Naive thymus-derived CD4-positive, alpha-beta T cell (primary cell): ENCODE measurements around the gene TMEM178B. TPM values are rescaled to one million over a fixed set of nuclear protein-coding genes. Genes with fewer than 3 reads are reported as not detected.
A peak's percentile ranks its signal among the peaks of the same experiment; 100 is the strongest.

Experiments
- ATAC-seq: fragments of 150-1000 bp; cut with Tn5 transposase; 2 replicates; pipeline ENCODE4 v1.10.0; 2021; ENCODE audit warnings: mild to moderate bottlenecking, moderate library complexity
- CTCF ChIA-PET: fragments of 350-600 bp; sonication (Branson Sonifier 250); formaldehyde crosslinking; loops from one replicate; lab custom pipeline; 2021; ENCODE audit warnings: antibody characterized with exemption; lab: Charles Lee
- POLR2A ChIA-PET: fragments of 350-600 bp; sonication (Branson Sonifier 250); formaldehyde crosslinking; loops from one replicate; lab custom pipeline; 2021; ENCODE audit warnings: antibody characterized with exemption, inconsistent platforms; lab: Charles Lee
- DNase-seq, 9 donors: peaks; one replicate each; pipeline versions ENCODE4 v3.0.0 to v3.0.0-alpha.2; 2020 to 2022; ENCODE audit warnings: mixed read lengths in 1 of 9
- H3K27ac ChIP-seq: one replicate; pipeline ENCODE4 v1.7.0; 2013; ENCODE audit warnings: mild to moderate bottlenecking, low read depth, low read length, moderate library complexity
- H3K27me3 ChIP-seq, 2 donors: one replicate each; pipeline ENCODE4 v1.7.0; 2013; ENCODE audit warnings: low read length in 2 of 2, mild to moderate bottlenecking in 2 of 2, moderate library complexity in 2 of 2; ENCODE audit not compliant: control insufficient read depth in 2 of 2, insufficient read depth in 2 of 2
- H3K36me3 ChIP-seq, 3 experiments: 1 replicate in 2 of 3; 2 replicates in 1 of 3; pipeline ENCODE4 v1.7.0; 2013; ENCODE audit warnings: low read length in 3 of 3, mild to moderate bottlenecking in 3 of 3, moderate library complexity in 1 of 3; ENCODE audit not compliant: insufficient read depth in 3 of 3, control insufficient read depth in 2 of 3
- H3K4me1 ChIP-seq, 2 donors: one replicate each; pipeline ENCODE4 v1.7.0; 2013; ENCODE audit warnings: low read length in 2 of 2, mild to moderate bottlenecking in 2 of 2, moderate library complexity in 1 of 2; ENCODE audit not compliant: control insufficient read depth in 2 of 2, insufficient read depth in 2 of 2
- H3K4me3 ChIP-seq: 2 replicates; pipeline ENCODE4 v1.7.0; 2013; ENCODE audit warnings: mild to moderate bottlenecking, low read length
- H3K9me3 ChIP-seq, 3 experiments: 1 replicate in 2 of 3; 2 replicates in 1 of 3; pipeline ENCODE4 v1.7.0; 2013; ENCODE audit warnings: low read length in 3 of 3; ENCODE audit not compliant: control insufficient read depth in 2 of 3
- H3K27ac Mint-ChIP-seq, 9 donors: one replicate each; pipeline ENCODE4 v1.8.0; 2020 to 2022; ENCODE audit warnings: mixed read lengths in 9 of 9, mild to moderate bottlenecking in 8 of 9, moderate library complexity in 5 of 9, inconsistent platforms in 2 of 9
- H3K27me3 Mint-ChIP-seq, 5 donors: one replicate each; pipeline ENCODE4 v1.8.0; 2021 to 2022; ENCODE audit warnings: mixed read lengths in 5 of 5, mild to moderate bottlenecking in 1 of 5
- H3K36me3 Mint-ChIP-seq, 5 donors: one replicate each; pipeline ENCODE4 v1.8.0; 2020 to 2022; ENCODE audit warnings: mixed read lengths in 5 of 5, mild to moderate bottlenecking in 3 of 5, inconsistent platforms in 1 of 5
- H3K4me1 Mint-ChIP-seq, 7 donors: one replicate each; pipeline ENCODE4 v1.8.0; 2020 to 2022; ENCODE audit warnings: mixed read lengths in 7 of 7, mild to moderate bottlenecking in 3 of 7, inconsistent platforms in 1 of 7
- H3K4me3 Mint-ChIP-seq, 10 donors: one replicate each; pipeline ENCODE4 v1.8.0; 2020 to 2022; ENCODE audit warnings: mild to moderate bottlenecking in 10 of 10, mixed read lengths in 10 of 10, moderate library complexity in 6 of 10, inconsistent platforms in 2 of 10
- H3K9me3 Mint-ChIP-seq, 11 donors: one replicate each; pipeline ENCODE4 v1.8.0; 2020 to 2022; ENCODE audit warnings: mixed read lengths in 11 of 11, mild to moderate bottlenecking in 4 of 11, inconsistent platforms in 1 of 11, moderate library complexity in 1 of 11
- intact Hi-C, 2 donors: fragments of 100-400 bp; cut with micrococcal nuclease; formaldehyde crosslinking; loops; one replicate each; pipeline ENCODE4 v1.15.1; 2023
- polyA plus RNA-seq, 2 donors: library from polyadenylated mRNA; unstranded; fragments of 300-500 nt; fragmentation: Illumina TruSeq; gene quantifications; one replicate each; pipeline ENCODE4 v1.2.3, GENCODE V29; 2021
- total RNA-seq, 6 experiments: library from RNA in 5 of 6; stranded (reverse) in 5 of 6; gene quantifications; 1 replicate in 5 of 6; 2 replicates in 1 of 6; pipeline ENCODE4 v1.2.3 and lab custom pipeline; 2021 to 2026

The TMEM178B gene
- total and polyA plus RNA-seq, 7 experiments from 2014 or later: 0.05 to 3.0 (median 0.10) TPM; not detected in 4

- H3K27ac Mint-ChIP-seq: no peak overlapping the region
- Histone ChIP-seq H3K27ac (no peak overlapping the region), H3K27me3 (no peaks in the 10 kb centered on the region), H3K36me3 (no peaks in the 10 kb centered on the region), H3K4me1 (no peaks in the 10 kb centered on the region), H3K4me3 (no peak overlapping the region), H3K9me3 (no peaks in the 10 kb centered on the region)
- DNase-seq (no peak), ATAC-seq (no peak)
- ChIA-PET POLR2A (no interaction called here), CTCF (no interaction called here)
- no peaks in the 10 kb centered on the region for H3K36me3 Mint-ChIP-seq
- peaks cover 0 to 4% (median 0%) of the 10 kb centered on the region in 11 donors for H3K9me3 Mint-ChIP-seq
- H3K4me3 Mint-ChIP-seq: no peak overlapping the region
- H3K27me3 Mint-ChIP-seq: peaks cover 12 to 24% (median 18%) of the 10 kb centered on the region in 5 donors
- peaks cover 7 to 21% (median 16%) of the 10 kb centered on the region in 7 donors for H3K4me1 Mint-ChIP-seq
- intact Hi-C loops: no loop called here
Measured at GRCh38 chr7:141287936-141288335, 214.1 kb downstream of the TMEM178B start.

GRCh38 chr7:141288626-141289025 lies 214.8 kb downstream of the TMEM178B start:
- H3K36me3 Mint-ChIP-seq: no peaks in the 10 kb centered on the region
- Histone ChIP-seq H3K9me3 (no peaks in the 10 kb centered on the region), H3K27me3 (no peaks in the 10 kb centered on the region), H3K4me3 (no peak overlapping the region), H3K27ac (no peak overlapping the region), H3K4me1 (no peaks in the 10 kb centered on the region), H3K36me3 (no peaks in the 10 kb centered on the region)
- H3K4me3 Mint-ChIP-seq: no peak overlapping the region
- no peak for DNase-seq
- no peak for ATAC-seq
- H3K9me3 Mint-ChIP-seq: peaks cover 0 to 4% (median 0%) of the 10 kb centered on the region in 11 donors
- POLR2A ChIA-PET: no interaction called here
- CTCF ChIA-PET: no interaction called here
- H3K27ac Mint-ChIP-seq: no peak overlapping the region
- intact Hi-C loops: no loop called here
- H3K4me1 Mint-ChIP-seq: peaks cover 4 to 14% (median 10%) of the 10 kb centered on the region in 7 donors
- peaks cover 17 to 27% (median 19%) of the 10 kb centered on the region in 5 donors for H3K27me3 Mint-ChIP-seq

- POLR2A ChIA-PET: no interaction called here
Measured at GRCh38 chr7:141290365-141290764, 216.5 kb downstream of the TMEM178B start.

GRCh38 chr7:141290973-141291372 lies 217.1 kb downstream of the TMEM178B start:
- peaks cover 0 to 4% (median 0%) of the 10 kb centered on the region in 11 donors for H3K9me3 Mint-ChIP-seq
- no peak for DNase-seq
- Histone ChIP-seq H3K27ac (no peak overlapping the region), H3K27me3 (no peaks in the 10 kb centered on the region), H3K4me3 (no peak overlapping the region), H3K4me1 (no peaks in the 10 kb centered on the region), H3K36me3 (no peaks in the 10 kb centered on the region), H3K9me3 (no peaks in the 10 kb centered on the region)
- no peaks in the 10 kb centered on the region for H3K36me3 Mint-ChIP-seq
- intact Hi-C loops: no loop called here
- H3K27me3 Mint-ChIP-seq: peaks cover 18 to 25% (median 20%) of the 10 kb centered on the region in 5 donors
- CTCF ChIA-PET: no interaction called here
- ATAC-seq: no peak
- no peak overlapping the region for H3K27ac Mint-ChIP-seq
- POLR2A ChIA-PET: no interaction called here
- peak overlapping the region in 1 of 10 donors; percentile 24 for H3K4me3 Mint-ChIP-seq
- H3K4me1 Mint-ChIP-seq: peaks cover 0 to 6% (median 0%) of the 10 kb centered on the region in 7 donors

More at GRCh38 chr7:141290365-141290764, 216.5 kb downstream of the TMEM178B start:
- no peak overlapping the region for H3K27ac Mint-ChIP-seq
- Histone ChIP-seq H3K9me3 (no peaks in the 10 kb centered on the region), H3K4me1 (no peaks in the 10 kb centered on the region), H3K27me3 (no peaks in the 10 kb centered on the region), H3K4me3 (no peak overlapping the region), H3K27ac (no peak overlapping the region), H3K36me3 (no peaks in the 10 kb centered on the region)
- peaks cover 0 to 4% (median 0%) of the 10 kb centered on the region in 11 donors for H3K9me3 Mint-ChIP-seq
- H3K36me3 Mint-ChIP-seq: no peaks in the 10 kb centered on the region
- CTCF ChIA-PET: no interaction called here
- DNase-seq: no peak
- H3K4me3 Mint-ChIP-seq: no peak overlapping the region
- H3K27me3 Mint-ChIP-seq: peaks cover 18 to 25% (median 21%) of the 10 kb centered on the region in 5 donors
- intact Hi-C loops: no loop called here
- H3K4me1 Mint-ChIP-seq: peaks cover 0 to 6% (median 0%) of the 10 kb centered on the region in 7 donors
- ATAC-seq: no peak

- CTCF ChIA-PET: no interaction called here
- intact Hi-C loops: no loop called here
- POLR2A ChIA-PET: no interaction called here
Measured at GRCh38 chr7:141291541-141291940, 217.7 kb downstream of the TMEM178B start.

GRCh38 chr7:141294143-141294829 lies 220.4 kb downstream of the TMEM178B start:
- DNase-seq: no peak
- Mint-ChIP-seq H3K4me3 (no peak overlapping the region), H3K4me1 (peaks cover 0 to 6% (median 0%) of the 10 kb centered on the region in 7 donors), H3K36me3 (no peaks in the 10 kb centered on the region), H3K27me3 (peaks cover 10 to 23% (median 15%) of the 10 kb centered on the region in 5 donors), H3K9me3 (peaks cover 0 to 4% (median 0%) of the 10 kb centered on the region in 11 donors), H3K27ac (no peak overlapping the region)
- ChIA-PET POLR2A (no interaction called here), CTCF (no interaction called here)
- Histone ChIP-seq H3K27me3 (no peaks in the 10 kb centered on the region), H3K27ac (no peak overlapping the region), H3K36me3 (no peaks in the 10 kb centered on the region), H3K4me3 (no peak overlapping the region), H3K9me3 (no peaks in the 10 kb centered on the region), H3K4me1 (no peaks in the 10 kb centered on the region)
- intact Hi-C loops: no loop called here
- ATAC-seq: no peak

More at GRCh38 chr7:141291541-141291940, 217.7 kb downstream of the TMEM178B start:
- Mint-ChIP-seq H3K4me1 (peaks cover 0 to 6% (median 0%) of the 10 kb centered on the region in 7 donors), H3K4me3 (peak overlapping the region in 1 of 10 donors; percentile 24), H3K9me3 (peaks cover 0 to 4% (median 0%) of the 10 kb centered on the region in 11 donors), H3K27me3 (peaks cover 18 to 25% (median 20%) of the 10 kb centered on the region in 5 donors), H3K36me3 (no peaks in the 10 kb centered on the region), H3K27ac (no peak overlapping the region)
- no peaks in the 10 kb centered on the region for H3K27me3 ChIP-seq
- no peak for ATAC-seq
- DNase-seq: no peak
- no peak overlapping the region for H3K4me3 ChIP-seq
- H3K27ac ChIP-seq: no peak overlapping the region
- no peaks in the 10 kb centered on the region for H3K4me1 ChIP-seq
- H3K9me3 ChIP-seq: no peaks in the 10 kb centered on the region
- H3K36me3 ChIP-seq: no peaks in the 10 kb centered on the region
